ENCODE results near the gene LTBP1. TPM values are rescaled to one million over a fixed set of nuclear protein-coding genes. Genes with fewer than 3 reads are reported as not detected.

The LTBP1 gene
- total and polyA plus RNA-seq, 2 experiments from 2014 or later = 15.7 to 49.8 TPM

GRCh38 chr2:32986480-32986879, 39.7 kb downstream of the LTBP1 start:
- no peak for DNase-seq (ENCODE audit: low spot score)
- H3K27ac ChIP-seq (ENCODE audit: low read depth) = no peak overlapping the region
- H3K4me3 Mint-ChIP-seq = no peak overlapping the region
- TF ChIP-seq CTCF (conservative IDR thresholded peaks at IDR 0.05; ENCODE audit: low read depth in 2 of 2) (no peak), ZNF331 (CRISPR knock-in tag; IDR thresholded peaks at IDR 0.05; ENCODE audit: low read depth) (no peak), EZH2phosphoT487 (IDR thresholded peaks at IDR 0.05; ENCODE audit: unreplicated experiment) (no peak), JUNB (IDR thresholded peaks at IDR 0.05; ENCODE audit: unreplicated experiment) (no peak), REST (IDR thresholded peaks at IDR 0.05; ENCODE audit: unreplicated experiment) (no peak), ETS1 (IDR thresholded peaks at IDR 0.05) (no peak), STAT1 (IDR thresholded peaks at IDR 0.05; ENCODE audit: unreplicated experiment) (no peak), ZNF462 (CRISPR knock-in tag; IDR thresholded peaks at IDR 0.05) (no peak), ZNF114 (CRISPR knock-in tag; IDR thresholded peaks at IDR 0.05) (no peak), EZH2 (IDR thresholded peaks at IDR 0.05; ENCODE audit: low read depth, unreplicated experiment) (no peak), POLR2AphosphoS5 (IDR thresholded peaks at IDR 0.05; ENCODE audit: low read depth) (no peak), NANOG (IDR thresholded peaks at IDR 0.05; ENCODE audit: borderline replicate concordance) (no peak), CREB1 (CRISPR knock-in tag; IDR thresholded peaks at IDR 0.05; ENCODE audit: low read depth) (no peak)
- no peaks in the 10 kb centered on the region for H3K4me1 Mint-ChIP-seq
- H4K20me1 ChIP-seq (replicated peaks; ENCODE audit: insufficient read depth) = no peaks in the 10 kb centered on the region
- ATAC-seq = no peak
- H3K27me3 ChIP-seq (ENCODE audit: insufficient read depth) = no peaks in the 10 kb centered on the region
- no peak overlapping the region for H3K4me3 ChIP-seq
- H3K4me2 ChIP-seq = no peak overlapping the region
- no peaks in the 10 kb centered on the region for H3K36me3 ChIP-seq (ENCODE audit: insufficient read depth)
- no peaks in the 10 kb centered on the region for H3K9me2 ChIP-seq (ENCODE audit: insufficient read depth)
- H2AFZ ChIP-seq = no peak overlapping the region
- no peak overlapping the region for H3K27ac Mint-ChIP-seq
- H3K79me2 ChIP-seq (replicated peaks; ENCODE audit: insufficient read depth) = no peaks in the 10 kb centered on the region
- no peaks in the 10 kb centered on the region for H3K4me1 ChIP-seq (ENCODE audit: insufficient read depth)
- H3K27me3 Mint-ChIP-seq (ENCODE audit: insufficient read depth, low read depth, poor library complexity) = peaks cover 2% of the 10 kb centered on the region
- no peaks in the 10 kb centered on the region for H3F3A ChIP-seq (replicated peaks; ENCODE audit: low read depth)
- peaks cover 7% of the 10 kb centered on the region; the same call in 2 of the 3 replicates for H3K36me3 Mint-ChIP-seq (ENCODE audit: low read depth)
- peaks cover 6% of the 10 kb centered on the region for H3K9me3 Mint-ChIP-seq

Measured in GM23338 (cell line).